GM04503 (cell line): ENCODE data around the gene ZFP92.

Source experiments
- DNase-seq: peaks from one replicate; pipeline ENCODE4 v3.0.0-alpha.2; 2012; ENCODE audit warnings: low read depth

Gene ZFP92

GRCh38 chrX:153456704-153457103, 45.4 kb downstream of the ZFP92 start:
- no peak for DNase-seq

GRCh38 chrX:153457136-153457825, 46.0 kb downstream of the ZFP92 start:
- no peak for DNase-seq

- DNase-seq: no peak
These were observed 46.7 kb downstream of the ZFP92 start for GRCh38 chrX:153457827-153458466.

- no peak for DNase-seq
These were observed 47.2 kb downstream of the ZFP92 start for GRCh38 chrX:153458476-153458875.

GRCh38 chrX:153459986-153460385, 48.7 kb downstream of the ZFP92 start:
- DNase-seq: no peak

- DNase-seq: no peak
These were observed 49.6 kb downstream of the ZFP92 start for GRCh38 chrX:153460826-153461225.
